ENCODE results near the gene AGBL5. TPM values are rescaled to one million over a fixed set of nuclear protein-coding genes. Genes with fewer than 3 reads are reported as not detected.

Gene AGBL5
- polyA plus RNA-seq, 2 of the 4 experiments (the other 2 are of a cell fraction): 25.5 to 52.7 TPM

DNA sequence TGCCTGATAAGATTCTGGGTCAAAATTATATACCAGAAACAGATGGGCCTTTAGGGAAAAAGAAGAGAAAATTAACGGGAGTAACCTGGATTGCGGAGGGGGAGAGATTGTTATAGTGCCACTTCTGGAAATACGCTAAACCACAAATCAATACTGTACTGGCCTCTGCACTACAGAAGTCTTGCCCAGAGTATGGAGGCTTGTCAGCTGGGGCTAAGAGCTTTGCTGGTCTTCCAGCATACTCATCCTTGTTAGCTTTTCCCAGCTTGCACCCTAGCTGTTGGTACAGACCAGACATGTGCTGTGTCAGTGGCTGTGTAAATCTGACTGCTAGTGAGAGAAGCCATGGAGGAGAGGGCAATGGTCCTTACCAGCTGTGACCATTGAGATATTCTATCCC is 8.9 kb downstream of the AGBL5 start:
- Histone ChIP-seq H3K27ac (no peak overlapping the region), H3K4me1 (peaks cover 5% of the 10 kb centered on the region; the same call in 1 of the 3 replicates), H3K4me3 (no peak overlapping the region), H3K4me2 (no peak overlapping the region), H3K9me3 (no peaks in the 10 kb centered on the region)
- ChIA-PET POLR2A (interaction anchor here (4.7 to 5.5 kb wide), 2 partner anchors 9 to 11 kb away, joined by 35 to 37 read pairs; partner anchors contain the start of genes AGBL5 and OST4), CTCF (interaction anchor here (0.8 to 18.7 kb wide), 5 partner anchors 9 to 109 kb away, joined by 3 to 253 read pairs (median 6); partner anchors contain the start of genes AGBL5, EMILIN1, KHK and OST4)
- FAIRE-seq: no peak
- no peak for TF ChIP-seq ELK1 (IDR thresholded peaks at IDR 0.05; ENCODE audit: low read depth, low read length)
- no peak for TF ChIP-seq FOXS1 (CRISPR knock-in tag; IDR thresholded peaks at IDR 0.05)
- TF ChIP-seq NFE2L2 (conservative IDR thresholded peaks at IDR 0.05; ENCODE audit: low read length): no peak
- TF ChIP-seq POLR2A (IDR thresholded peaks at IDR 0.05; ENCODE audit: low read length): no peak
- TF ChIP-seq, protein P1, sequence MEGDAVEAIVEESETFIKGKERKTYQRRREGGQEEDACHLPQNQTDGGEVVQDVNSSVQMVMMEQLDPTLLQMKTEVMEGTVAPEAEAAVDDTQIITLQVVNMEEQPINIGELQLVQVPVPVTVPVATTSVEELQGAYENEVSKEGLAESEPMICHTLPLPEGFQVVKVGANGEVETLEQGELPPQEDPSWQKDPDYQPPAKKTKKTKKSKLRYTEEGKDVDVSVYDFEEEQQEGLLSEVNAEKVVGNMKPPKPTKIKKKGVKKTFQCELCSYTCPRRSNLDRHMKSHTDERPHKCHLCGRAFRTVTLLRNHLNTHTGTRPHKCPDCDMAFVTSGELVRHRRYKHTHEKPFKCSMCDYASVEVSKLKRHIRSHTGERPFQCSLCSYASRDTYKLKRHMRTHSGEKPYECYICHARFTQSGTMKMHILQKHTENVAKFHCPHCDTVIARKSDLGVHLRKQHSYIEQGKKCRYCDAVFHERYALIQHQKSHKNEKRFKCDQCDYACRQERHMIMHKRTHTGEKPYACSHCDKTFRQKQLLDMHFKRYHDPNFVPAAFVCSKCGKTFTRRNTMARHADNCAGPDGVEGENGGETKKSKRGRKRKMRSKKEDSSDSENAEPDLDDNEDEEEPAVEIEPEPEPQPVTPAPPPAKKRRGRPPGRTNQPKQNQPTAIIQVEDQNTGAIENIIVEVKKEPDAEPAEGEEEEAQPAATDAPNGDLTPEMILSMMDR (IDR thresholded peaks at IDR 0.05): no peak
- TF ChIP-seq, protein P2, sequence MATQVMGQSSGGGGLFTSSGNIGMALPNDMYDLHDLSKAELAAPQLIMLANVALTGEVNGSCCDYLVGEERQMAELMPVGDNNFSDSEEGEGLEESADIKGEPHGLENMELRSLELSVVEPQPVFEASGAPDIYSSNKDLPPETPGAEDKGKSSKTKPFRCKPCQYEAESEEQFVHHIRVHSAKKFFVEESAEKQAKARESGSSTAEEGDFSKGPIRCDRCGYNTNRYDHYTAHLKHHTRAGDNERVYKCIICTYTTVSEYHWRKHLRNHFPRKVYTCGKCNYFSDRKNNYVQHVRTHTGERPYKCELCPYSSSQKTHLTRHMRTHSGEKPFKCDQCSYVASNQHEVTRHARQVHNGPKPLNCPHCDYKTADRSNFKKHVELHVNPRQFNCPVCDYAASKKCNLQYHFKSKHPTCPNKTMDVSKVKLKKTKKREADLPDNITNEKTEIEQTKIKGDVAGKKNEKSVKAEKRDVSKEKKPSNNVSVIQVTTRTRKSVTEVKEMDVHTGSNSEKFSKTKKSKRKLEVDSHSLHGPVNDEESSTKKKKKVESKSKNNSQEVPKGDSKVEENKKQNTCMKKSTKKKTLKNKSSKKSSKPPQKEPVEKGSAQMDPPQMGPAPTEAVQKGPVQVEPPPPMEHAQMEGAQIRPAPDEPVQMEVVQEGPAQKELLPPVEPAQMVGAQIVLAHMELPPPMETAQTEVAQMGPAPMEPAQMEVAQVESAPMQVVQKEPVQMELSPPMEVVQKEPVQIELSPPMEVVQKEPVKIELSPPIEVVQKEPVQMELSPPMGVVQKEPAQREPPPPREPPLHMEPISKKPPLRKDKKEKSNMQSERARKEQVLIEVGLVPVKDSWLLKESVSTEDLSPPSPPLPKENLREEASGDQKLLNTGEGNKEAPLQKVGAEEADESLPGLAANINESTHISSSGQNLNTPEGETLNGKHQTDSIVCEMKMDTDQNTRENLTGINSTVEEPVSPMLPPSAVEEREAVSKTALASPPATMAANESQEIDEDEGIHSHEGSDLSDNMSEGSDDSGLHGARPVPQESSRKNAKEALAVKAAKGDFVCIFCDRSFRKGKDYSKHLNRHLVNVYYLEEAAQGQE (IDR thresholded peaks at IDR 0.05): no peak
- TF ChIP-seq HEYL (CRISPR knock-in tag; IDR thresholded peaks at IDR 0.05): no peak
- no peak for TF ChIP-seq TFCP2L1 (CRISPR knock-in tag; IDR thresholded peaks at IDR 0.05)
- TF ChIP-seq ZC3H11A (IDR thresholded peaks at IDR 0.05): no peak
- TF ChIP-seq BHLHE40 (IDR thresholded peaks at IDR 0.05; ENCODE audit: low read depth, low read length): no peak
- no peak for DNase-seq (ENCODE audit: low read depth in 1 of 2, low spot score in 1 of 2)
- WGBS (ENCODE audit: missing lambda C conversion rate): 83% methylated on average over 3 of the region's 3 CpGs
- no peak for ATAC-seq

DNA sequence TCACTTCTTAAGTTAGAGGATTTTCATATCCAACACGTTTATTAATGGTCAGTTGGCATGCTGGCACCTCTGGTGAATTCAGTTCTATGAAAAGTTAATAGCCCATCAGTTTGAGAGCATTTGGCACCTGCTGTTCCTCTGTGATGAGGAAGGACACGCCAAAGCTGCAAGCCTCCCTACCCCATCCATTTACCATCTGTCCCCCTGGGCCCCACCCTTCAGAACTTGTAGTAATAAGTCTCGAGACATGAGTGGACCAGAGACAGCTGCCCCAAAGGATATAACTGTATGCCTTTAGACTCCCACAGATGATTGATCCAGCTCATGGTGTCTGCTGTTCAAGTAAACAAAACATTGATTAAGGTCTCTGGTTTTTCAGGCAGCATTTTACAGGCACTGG is 13.7 kb downstream of the AGBL5 start:
- POLR2A ChIA-PET: interaction anchor here (1.6 to 4.5 kb wide), 2 partner anchors 15 to 16 kb away, joined by 3 to 23 read pairs; partner anchors contain the start of gene AGBL5
- ATAC-seq (no peak), DNase-seq (ENCODE audit: low read depth in 1 of 2, low spot score in 1 of 2) (no peak), FAIRE-seq (no peak)
- no peak overlapping the region for H3K27ac ChIP-seq
- H3K4me1 ChIP-seq: peaks cover 13% of the 10 kb centered on the region
- TF ChIP-seq, protein P3, sequence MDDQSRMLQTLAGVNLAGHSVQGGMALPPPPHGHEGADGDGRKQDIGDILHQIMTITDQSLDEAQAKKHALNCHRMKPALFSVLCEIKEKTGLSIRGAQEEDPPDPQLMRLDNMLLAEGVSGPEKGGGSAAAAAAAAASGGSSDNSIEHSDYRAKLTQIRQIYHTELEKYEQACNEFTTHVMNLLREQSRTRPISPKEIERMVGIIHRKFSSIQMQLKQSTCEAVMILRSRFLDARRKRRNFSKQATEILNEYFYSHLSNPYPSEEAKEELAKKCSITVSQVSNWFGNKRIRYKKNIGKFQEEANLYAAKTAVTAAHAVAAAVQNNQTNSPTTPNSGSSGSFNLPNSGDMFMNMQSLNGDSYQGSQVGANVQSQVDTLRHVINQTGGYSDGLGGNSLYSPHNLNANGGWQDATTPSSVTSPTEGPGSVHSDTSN (IDR thresholded peaks at IDR 0.05): no peak
- TF ChIP-seq ZC3H11A (IDR thresholded peaks at IDR 0.05) (no peak), HES2 (IDR thresholded peaks at IDR 0.05) (no peak), ZFP36 (IDR thresholded peaks at IDR 0.05; ENCODE audit: borderline replicate concordance, partially characterized antibody) (no peak), JUNB (IDR thresholded peaks at IDR 0.05) (no peak), EP300 (IDR thresholded peaks at IDR 0.05) (no peak), HDAC2 (IDR thresholded peaks at IDR 0.05) (no peak), CEBPB (IDR thresholded peaks at IDR 0.05) (no peak), PHF8 (IDR thresholded peaks at IDR 0.05; ENCODE audit: borderline replicate concordance, low read depth) (no peak), FOXS1 (CRISPR knock-in tag; IDR thresholded peaks at IDR 0.05) (no peak)
- TF ChIP-seq, protein P4, sequence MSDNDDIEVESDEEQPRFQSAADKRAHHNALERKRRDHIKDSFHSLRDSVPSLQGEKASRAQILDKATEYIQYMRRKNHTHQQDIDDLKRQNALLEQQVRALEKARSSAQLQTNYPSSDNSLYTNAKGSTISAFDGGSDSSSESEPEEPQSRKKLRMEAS (IDR thresholded peaks at IDR 0.05): no peak
- TF ChIP-seq, protein P1 (IDR thresholded peaks at IDR 0.05): no peak
- no peak overlapping the region for H3K4me2 ChIP-seq
- no peak overlapping the region for H3K4me3 ChIP-seq
- H3K9me3 ChIP-seq: no peaks in the 10 kb centered on the region
- 82% methylated on average over 3 of the region's 3 CpGs for WGBS (ENCODE audit: missing lambda C conversion rate)
- CTCF ChIA-PET: interaction anchor here (0.6 to 18.7 kb wide), 6 partner anchors 10 to 215 kb away, joined by 3 to 253 read pairs (median 4); partner anchors contain the start of genes AGBL5, EMILIN1 and KHK
